Loucy (cell line): Measurements from ENCODE around the gene MOB1B.

Experiments
- EZH2phosphoT487 ChIP-seq: fragments of 200-600 bp; IDR thresholded peaks from 2 replicates; pipeline ENCODE4 v1.6.1; 2018; ENCODE audit warnings: antibody characterized with exemption, mild to moderate bottlenecking, moderate library complexity, borderline replicate concordance
- TF ChIP-seq, protein P1 (sequence below): fragments of 200-600 bp; sonication (generic); conservative IDR thresholded peaks from 2 replicates; pipeline ENCODE4 v1.5.1; 2014; ENCODE audit warnings: mild to moderate bottlenecking, antibody characterized with exemption, low read length

DNA sequence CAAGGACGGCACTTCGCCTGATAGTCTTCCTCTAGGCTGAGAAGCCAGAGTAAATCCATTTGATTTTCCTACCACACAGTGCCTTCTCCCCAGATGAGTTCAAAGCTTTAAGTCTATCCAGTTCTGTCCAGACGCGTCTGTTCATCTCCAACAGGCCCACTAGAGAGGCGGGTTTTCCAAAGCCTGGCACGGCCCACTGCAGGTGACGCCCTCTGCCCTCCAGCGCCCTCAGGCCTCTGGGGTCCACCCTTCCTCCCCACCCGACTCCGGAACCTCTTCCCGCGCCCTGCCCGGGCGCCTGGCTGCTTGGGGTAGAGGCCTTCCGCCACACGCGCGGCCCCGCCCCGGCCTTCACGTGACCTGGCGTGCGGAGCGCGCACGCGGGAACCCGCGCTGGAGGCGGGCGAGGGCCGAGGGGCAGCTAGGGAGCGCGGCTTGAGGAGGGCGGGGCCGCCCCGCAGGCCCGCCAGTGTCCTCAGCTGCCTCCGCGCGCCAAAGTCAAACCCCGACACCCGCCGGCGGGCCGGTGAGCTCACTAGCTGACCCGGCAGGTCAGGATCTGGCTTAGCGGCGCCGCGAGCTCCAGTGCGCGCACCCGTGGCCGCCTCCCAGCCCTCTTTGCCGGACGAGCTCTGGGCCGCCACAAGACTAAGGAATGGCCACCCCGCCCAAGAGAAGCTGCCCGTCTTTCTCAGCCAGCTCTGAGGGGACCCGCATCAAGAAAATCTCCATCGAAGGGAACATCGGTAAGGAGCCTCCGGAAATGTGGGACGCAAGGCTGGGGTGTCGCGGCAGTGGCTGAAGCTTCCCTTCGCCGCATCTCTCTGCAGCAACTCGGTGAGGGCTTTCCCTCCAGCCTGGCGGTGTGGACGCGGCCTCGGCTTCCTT is 91.3 kb downstream of the MOB1B start, which contains the start of gene DCK:
- TF ChIP-seq, protein P1, sequence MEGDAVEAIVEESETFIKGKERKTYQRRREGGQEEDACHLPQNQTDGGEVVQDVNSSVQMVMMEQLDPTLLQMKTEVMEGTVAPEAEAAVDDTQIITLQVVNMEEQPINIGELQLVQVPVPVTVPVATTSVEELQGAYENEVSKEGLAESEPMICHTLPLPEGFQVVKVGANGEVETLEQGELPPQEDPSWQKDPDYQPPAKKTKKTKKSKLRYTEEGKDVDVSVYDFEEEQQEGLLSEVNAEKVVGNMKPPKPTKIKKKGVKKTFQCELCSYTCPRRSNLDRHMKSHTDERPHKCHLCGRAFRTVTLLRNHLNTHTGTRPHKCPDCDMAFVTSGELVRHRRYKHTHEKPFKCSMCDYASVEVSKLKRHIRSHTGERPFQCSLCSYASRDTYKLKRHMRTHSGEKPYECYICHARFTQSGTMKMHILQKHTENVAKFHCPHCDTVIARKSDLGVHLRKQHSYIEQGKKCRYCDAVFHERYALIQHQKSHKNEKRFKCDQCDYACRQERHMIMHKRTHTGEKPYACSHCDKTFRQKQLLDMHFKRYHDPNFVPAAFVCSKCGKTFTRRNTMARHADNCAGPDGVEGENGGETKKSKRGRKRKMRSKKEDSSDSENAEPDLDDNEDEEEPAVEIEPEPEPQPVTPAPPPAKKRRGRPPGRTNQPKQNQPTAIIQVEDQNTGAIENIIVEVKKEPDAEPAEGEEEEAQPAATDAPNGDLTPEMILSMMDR = no peak
- no peak for TF ChIP-seq EZH2phosphoT487
